Renal cortical epithelial cell (primary cell): ENCODE measurements around the gene MX1. TPM values are rescaled to one million over a fixed set of nuclear protein-coding genes. Genes with fewer than 3 reads are reported as not detected.

ENCODE experiments used
- DNase-seq: peaks from one replicate; pipeline ENCODE4 v3.0.0-alpha.2; 2011; ENCODE audit warnings: low read depth
- total RNA-seq: library from RNA; depleted of rRNA; stranded (reverse); fragments of >200 nt; gene quantifications from 2 replicates; pipeline ENCODE4 v1.2.3, GENCODE V29; 2014

The MX1 gene
- total RNA-seq = 12.3 and 60.8 TPM in 2 replicates

- DNase-seq = peak; percentile 7
Measured at GRCh38 chr21:41425954-41426675, at the start of gene MX1. Gene MX1, plus strand, starts transcription at chr21:41426239. Its CDS starts 5,832 bp downstream, at chr21:41432071.

- no peak for DNase-seq
Measured at GRCh38 chr21:41377715-41378114, 48.3 kb upstream of the MX1 start.

GRCh38 chr21:41378849-41379248 is 47.2 kb upstream of the MX1 start:
- DNase-seq = no peak

GRCh38 chr21:41379901-41380300 is 46.1 kb upstream of the MX1 start:
- DNase-seq = no peak

GRCh38 chr21:41381731-41382130 is 44.3 kb upstream of the MX1 start:
- no peak for DNase-seq

- no peak for DNase-seq
Measured at GRCh38 chr21:41387042-41387819, 38.8 kb upstream of the MX1 start.

- DNase-seq = no peak
Measured at GRCh38 chr21:41387824-41388223, 38.2 kb upstream of the MX1 start.

- no peak for DNase-seq
Measured at GRCh38 chr21:41388259-41388658, 37.8 kb upstream of the MX1 start.

- no peak for DNase-seq
Measured at GRCh38 chr21:41390043-41390639, 35.9 kb upstream of the MX1 start.

- DNase-seq = no peak
Measured at GRCh38 chr21:41393876-41394465, 32.1 kb upstream of the MX1 start.

GRCh38 chr21:41396558-41397075 is 29.4 kb upstream of the MX1 start:
- DNase-seq = peak; percentile 46

GRCh38 chr21:41397471-41397891 is 28.6 kb upstream of the MX1 start:
- peak; percentile 3 for DNase-seq

- DNase-seq = no peak
Measured at GRCh38 chr21:41398251-41398650, 27.8 kb upstream of the MX1 start.

GRCh38 chr21:41398831-41399230 is 27.2 kb upstream of the MX1 start:
- no peak for DNase-seq

- no peak for DNase-seq
Measured at GRCh38 chr21:41399246-41399800, 26.7 kb upstream of the MX1 start.

- DNase-seq = no peak
Measured at GRCh38 chr21:41402231-41402630, 23.8 kb upstream of the MX1 start.

GRCh38 chr21:41402796-41403195 is 23.2 kb upstream of the MX1 start:
- no peak for DNase-seq

- DNase-seq = no peak
Measured at GRCh38 chr21:41403331-41403730, 22.7 kb upstream of the MX1 start.

GRCh38 chr21:41403966-41404365 is 22.1 kb upstream of the MX1 start:
- DNase-seq = no peak

- no peak for DNase-seq
Measured at GRCh38 chr21:41405321-41405720, 20.7 kb upstream of the MX1 start.

- DNase-seq = no peak
Measured at GRCh38 chr21:41406340-41406739, 19.7 kb upstream of the MX1 start.
